ENCODE data around the gene INTS7.

GRCh38 chr1:211895126-211895759 lies 140.1 kb downstream of the INTS7 start:
- TF ChIP-seq CTCF (IDR thresholded peaks at IDR 0.05 in 8 of 11, conservative IDR thresholded peaks at IDR 0.05 in 3 of 11), result no peak
- no peak for TF ChIP-seq POLR2A (IDR thresholded peaks at IDR 0.05)
- TF ChIP-seq POLR2AphosphoS5 (IDR thresholded peaks at IDR 0.05), result no peak
